HG02981 (cell line): ENCODE results near the gene KIRREL3.

Experiments
- ATAC-seq: cut with Tn5 transposase; IDR thresholded peaks from one replicate; pipeline ENCODE4 v1.9.1; 2021; ENCODE audit warnings: mild to moderate bottlenecking, moderate library complexity; ENCODE audit not compliant: unreplicated experiment

The KIRREL3 gene

DNA sequence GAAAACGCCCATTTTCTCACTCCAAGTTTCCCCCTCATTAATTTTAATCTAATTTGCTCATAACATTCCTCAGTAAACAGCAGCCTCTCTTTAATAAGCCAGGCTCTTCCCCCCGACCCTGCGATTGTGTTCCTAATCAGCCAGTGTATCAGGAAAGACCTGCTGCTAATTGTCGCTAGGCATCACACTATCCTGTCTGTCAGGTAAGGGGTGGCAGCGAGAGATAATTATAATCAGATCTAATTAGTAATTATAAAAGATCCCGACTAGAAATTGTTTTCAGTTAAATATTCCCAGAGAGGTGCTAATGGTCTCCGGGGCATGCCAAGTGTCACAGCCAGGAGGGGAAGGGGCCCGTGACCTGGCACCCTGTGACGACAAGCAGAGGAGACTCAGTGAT lies 502.3 kb downstream of the KIRREL3 start:
- no peak for ATAC-seq

DNA sequence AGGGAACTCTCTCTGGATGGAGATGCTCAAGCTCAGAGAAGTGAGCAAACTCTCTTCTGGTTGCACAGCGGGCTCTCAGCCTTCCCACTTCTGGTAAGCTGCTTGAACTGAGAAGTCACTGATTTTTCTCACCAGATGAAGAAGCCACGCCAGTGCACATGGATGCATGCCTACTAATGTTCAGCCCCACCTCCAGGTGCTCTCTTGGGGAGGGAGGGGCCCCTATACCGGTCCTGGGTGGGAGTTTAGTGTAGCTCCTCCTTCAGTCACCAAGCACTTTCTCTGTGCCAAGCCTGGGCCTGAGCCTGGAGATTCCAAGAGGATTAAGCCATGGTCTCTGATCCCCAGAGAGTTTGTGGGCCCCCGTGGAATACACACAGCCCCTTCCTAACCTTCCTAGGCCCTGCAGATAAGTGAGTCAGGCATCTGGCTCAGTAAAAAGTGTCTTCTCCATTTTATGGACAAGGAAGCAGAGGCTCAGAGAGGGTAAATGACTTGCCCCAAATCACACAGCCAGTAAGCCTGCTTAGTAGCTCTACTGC lies 502.9 kb downstream of the KIRREL3 start:
- no peak for ATAC-seq

DNA sequence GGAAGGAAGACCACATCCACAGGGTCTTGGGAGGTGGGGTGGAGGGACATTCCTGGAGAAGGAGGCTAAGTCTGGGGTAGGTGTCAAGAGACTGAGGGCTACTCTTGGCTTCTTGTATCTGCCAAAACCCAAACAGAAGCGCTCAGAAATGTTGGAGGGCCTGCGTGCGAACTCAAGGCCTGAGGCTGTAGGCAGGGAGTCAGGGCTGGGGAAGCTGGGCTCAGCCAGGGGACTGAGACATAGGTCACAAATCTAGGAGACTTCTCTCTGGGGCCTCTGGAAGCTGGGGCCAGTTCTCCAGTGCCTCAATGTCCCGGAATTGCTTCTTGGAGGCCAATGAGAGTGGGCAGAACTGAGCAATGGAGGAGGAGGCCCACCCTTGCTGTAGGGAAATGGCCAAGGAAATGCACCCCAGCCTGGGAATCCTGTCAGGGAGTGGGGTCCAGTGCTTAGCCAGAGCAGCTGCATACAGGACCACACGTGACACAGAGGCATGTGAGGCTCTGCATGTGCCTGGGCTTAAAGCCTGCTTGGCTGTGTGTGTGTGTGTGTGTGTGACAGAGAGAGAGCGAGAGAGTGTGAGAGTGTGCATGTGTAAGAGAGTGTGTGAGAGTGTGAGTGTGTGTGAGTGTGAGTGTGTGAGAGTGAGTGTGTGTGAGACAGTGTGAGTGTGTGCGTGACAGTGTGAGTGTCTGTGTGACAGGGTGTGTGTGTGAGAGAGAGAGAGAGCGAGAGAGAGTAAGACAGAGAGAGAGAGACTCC lies 503.8 kb downstream of the KIRREL3 start:
- no peak for ATAC-seq

DNA sequence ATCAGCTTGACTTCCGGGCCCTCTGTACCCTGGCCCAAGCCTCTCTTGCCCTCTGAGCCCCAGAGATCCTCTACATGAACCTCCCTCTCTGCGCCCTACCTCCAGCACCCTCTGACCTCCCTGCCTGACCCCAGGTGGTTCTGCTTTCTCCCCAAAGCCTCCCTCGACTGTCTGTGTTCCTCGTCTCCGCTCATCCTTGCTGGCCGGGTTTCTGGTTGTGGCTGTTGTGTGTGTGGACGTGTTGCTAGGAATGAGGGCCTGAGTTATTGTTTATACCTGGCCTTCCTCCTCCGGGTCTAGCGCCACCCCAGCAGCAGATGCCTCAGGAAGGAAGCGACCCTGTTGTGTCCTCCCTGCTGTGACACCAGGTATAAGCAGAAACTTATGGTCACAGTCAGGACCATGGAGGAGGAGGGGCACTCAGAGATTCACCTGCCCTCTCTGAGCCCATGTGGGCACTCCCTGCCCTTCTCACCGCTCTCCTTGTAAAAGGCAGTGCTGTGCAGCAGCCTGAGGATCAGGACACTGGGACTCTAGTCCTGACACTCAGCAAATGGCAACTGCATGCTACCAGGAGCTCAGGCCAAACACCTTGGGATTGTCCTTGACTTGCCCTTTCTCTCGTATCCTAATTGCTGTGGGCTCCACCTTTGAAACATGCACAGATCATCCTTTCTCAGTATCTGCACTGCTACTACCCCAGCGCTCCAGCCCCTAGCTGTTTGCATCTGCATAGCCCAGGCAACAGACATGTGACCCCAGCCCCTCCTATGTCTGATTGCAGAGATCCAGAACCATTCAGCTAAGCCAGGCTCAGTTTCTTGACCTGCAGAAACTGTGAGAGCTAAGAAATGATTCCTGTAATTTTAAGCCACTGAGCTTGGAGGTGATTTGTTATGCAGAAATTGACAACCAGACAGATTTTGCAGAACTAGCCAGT lies 505.0 kb downstream of the KIRREL3 start:
- ATAC-seq: no peak

DNA sequence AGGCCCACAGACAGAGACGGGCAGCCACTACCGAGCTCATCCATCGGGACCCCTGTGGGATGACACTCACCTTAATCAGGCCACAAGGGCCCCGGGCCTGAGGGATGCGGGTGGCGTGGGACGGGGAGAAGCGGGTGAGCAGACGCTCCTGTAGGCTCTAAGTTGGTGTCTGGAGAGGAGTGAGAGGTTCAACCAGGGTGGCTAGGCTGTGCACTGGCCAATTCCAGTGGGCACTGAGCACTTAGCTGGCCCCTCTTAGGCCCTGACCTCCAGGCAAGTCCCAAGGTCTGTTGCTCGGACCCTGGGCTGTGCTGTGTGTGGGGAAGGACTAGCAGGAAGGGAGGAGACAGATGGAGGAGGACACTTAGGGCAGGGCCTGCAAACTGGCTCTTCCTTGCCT lies 505.7 kb downstream of the KIRREL3 start:
- ATAC-seq: no peak

DNA sequence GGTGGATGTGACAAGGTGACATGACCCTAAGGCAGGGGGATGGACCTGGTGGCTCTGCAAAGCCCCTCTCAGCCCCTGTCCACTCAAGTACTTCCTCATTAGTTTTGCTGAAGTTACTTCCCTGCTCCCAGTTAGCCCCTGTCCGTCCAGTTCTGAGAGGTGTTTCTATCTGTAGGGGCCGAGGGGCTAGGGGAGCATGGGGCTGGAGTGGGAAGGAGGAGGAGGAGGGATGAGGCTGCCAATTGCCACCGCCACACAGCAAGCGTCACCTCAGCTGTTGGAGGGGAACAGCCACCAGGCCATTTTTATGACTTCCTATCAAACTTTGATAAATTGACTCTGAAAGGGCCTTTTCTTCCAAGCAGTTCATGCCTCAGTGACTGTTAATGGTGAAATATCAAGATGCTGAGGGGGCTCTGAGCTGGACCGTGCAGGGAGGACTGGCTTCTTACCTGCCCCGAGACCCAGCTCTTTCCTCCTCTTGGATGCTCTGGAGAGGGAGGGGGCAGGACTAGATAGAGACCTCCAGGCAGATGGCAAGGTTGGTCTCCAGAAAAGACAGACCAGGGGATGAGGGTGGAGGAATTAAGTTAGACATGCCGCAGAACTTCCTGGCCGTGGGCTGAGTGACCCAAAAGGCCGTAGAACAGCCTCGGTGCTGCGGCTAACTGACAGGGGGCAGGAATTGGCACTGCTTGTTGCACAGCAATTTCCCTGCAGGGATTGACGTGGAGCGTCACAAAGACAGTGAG lies 508.1 kb downstream of the KIRREL3 start:
- ATAC-seq: no peak

DNA sequence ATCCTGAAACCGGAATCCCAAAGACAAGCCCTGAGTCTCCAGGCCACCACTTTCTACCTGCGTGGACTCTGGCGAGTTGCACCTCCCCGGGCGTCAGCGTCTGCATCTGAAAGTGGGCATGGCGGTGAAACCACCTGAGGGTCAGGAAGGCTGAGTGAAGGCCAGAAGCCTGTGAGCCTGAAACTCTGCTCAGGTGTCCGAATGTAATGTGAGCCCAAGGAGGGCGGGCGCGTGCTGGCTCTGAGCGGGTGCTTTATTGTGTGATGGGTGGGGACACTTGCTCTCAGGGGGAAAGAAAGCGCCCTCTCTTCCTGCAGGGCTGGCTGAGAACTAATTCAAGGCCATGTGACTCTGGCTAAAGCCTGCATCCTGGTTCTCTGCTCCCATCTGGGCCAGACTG lies 509.5 kb downstream of the KIRREL3 start:
- ATAC-seq: no peak

DNA sequence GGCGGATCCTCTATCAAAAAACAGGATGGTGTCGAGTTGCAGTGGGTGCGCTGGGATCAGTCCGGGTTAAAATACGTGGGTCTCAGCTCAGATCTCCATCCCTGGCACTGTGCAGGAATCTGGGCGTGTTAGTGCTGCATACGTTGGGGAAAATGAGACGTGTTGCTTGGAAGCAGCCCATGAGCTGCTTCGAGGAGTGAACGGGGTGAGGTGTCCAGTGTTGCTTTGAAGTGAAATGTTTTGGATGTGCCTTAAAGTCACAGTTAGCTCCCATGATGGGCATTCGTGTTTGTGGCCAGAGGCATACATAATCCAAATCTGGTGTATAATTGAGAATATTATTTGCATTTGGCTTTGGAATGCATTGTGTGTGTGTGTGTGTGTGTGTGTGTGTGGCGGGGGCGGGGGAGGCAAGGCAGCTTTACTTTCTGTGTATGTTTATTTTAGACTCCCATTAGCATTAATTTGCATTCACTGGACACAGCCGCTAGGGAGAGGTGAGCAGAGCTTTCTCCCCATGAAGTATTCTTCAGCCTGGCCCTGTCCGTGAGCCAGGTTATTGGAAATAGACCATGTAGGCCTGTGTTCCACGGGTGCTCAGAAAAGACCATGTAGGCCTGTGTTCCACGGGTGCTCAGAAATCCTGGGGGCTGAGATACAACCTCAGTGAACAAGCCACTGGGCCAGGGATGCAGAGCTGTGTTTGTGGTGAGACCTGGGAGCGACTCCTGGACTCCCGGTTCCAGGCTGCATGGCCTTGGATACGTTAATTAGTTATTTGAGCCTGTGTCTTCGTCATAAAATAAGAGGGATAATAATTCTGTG lies 510.5 kb downstream of the KIRREL3 start:
- ATAC-seq: no peak

DNA sequence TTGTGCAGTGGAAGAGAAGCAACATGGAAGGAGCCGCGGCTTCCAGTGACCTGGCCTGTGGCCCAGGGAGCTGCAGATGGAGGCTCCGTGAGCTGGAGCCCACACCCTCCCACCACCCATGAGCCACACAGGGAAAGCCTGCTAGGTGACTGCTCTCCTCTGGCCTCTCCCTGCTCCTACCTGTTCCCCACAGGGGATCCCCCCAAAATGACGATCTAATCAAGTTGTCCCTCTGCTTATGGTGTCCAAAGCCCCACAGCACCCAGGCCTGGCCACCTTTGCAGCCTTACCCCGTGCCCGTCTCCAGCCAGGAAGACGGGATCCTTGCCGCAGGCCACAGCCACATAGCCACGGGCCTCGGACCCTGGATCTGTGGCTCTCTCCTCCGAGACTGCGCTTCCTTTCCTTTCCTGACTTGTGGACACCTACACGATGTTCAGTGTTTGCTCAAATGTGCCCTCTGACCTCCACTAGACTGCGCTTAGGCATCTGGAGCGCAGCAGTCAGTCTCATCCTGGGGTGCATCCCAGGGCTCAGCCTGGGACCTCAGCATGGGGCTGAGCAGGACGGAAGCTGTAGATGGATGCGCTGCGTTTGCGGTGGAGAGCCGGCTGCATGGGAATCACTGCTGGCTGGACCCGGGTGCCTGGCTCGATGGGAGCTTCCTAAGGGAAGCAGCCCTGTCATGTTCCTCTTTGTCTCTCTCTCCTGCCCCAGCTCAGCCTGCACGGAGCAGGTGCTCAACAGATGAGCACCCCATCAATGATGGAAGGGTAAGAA lies 511.8 kb downstream of the KIRREL3 start:
- ATAC-seq: no peak

DNA sequence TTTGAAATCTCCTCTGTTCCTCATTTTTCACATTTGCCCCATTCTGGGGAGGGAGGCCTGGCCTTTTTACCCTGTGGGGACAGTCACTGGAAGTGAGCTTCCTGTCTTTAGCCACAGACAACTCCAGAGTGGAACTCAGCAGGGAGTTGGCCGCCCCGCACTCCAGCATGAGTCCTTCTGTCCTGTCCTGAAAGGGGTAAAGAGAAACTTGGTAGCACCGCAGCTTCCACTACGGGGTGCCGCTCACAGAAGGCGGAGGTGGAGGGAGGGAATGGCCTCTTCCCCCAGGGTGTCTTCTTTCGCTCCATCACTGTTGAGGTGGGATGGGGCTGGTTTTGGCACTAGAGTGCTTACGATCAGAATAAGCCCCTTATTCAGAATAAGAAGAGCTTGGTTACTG lies 512.9 kb downstream of the KIRREL3 start:
- ATAC-seq: no peak

DNA sequence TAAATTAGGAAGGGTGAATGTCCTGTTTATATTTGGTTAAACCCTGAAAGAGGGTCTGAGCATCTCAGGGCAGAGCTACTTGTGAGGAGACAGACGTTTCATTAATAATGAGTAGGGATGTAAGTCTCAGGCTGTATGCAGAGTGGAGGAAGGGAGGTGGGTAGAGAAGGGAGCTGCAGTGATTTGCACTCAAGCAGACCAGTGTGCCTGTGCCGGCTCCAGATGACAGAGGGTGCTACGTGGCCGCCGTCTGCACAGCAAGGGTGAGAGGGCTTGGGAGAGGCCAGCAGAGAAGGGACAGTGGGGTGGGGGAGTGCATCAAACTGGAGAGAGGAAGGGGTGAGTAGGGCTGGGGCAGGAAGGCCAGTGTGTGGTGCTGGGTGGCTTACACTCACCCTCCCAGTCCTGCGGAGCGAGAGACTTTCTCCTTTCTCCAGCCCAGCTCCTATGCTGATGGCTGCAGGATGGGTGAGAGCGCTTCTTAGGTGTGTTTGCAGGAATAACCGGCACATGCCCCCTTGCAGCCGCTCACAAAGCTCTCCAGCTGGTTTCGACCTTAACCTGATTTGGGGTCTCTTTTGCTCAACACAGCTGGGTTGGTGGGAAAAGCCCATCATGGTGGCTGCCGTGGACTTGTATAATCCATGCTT lies 514.5 kb downstream of the KIRREL3 start:
- no peak for ATAC-seq

DNA sequence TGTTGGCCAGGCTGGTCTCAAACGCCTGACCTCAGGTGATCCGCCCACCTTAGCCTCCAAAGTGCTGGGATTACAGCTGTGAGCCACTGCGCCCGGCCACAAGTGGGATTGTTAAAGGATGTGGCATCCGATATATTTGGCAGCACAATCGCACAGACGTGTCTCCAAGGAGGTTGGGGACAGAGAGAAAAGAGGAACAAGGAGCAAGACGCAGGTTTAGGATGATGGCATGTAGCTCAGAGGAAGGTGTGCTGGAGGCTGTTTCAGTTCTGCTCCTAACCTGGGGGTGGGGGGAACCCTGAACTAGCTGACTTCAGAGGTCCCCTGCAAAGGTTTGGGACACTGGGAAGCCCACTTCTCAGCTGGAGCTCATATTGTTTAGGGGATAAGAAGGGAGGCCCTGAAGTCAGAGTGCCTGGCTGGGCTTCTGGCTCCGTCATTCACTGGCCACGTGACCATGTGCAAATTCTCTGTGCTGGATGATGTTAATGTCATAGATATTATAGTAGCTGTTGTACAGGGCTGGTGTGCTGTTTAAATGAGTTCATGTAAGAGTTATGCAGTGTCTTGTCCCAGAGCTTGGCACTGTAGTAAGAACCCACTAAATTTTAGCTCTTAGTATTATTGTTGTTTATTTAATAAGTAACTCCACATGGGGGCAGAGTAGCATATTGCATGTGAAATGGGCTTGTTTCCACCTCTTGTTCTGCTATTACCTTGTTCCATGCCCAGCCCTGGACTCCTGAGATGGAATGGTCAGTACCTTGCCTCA lies 515.4 kb downstream of the KIRREL3 start:
- peak; percentile 43 for ATAC-seq

DNA sequence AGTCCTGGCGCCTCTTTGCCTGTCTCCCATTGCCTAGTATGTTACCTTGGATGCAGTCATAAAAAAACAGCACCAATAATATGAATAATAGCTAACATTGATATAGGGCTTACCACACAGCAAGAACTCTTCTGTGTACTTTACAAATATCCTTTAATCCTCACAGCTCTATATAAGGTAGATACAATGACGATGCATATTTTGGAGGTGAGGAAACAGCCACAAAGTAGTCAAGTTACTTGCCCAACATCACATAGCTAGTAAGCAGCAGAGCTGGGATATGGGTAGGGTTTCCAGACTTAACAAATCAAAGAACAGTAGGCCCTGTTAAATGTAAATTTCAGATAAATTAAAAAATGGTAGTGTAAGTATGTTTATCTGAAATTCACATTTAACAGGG lies 516.3 kb downstream of the KIRREL3 start:
- ATAC-seq: no peak

DNA sequence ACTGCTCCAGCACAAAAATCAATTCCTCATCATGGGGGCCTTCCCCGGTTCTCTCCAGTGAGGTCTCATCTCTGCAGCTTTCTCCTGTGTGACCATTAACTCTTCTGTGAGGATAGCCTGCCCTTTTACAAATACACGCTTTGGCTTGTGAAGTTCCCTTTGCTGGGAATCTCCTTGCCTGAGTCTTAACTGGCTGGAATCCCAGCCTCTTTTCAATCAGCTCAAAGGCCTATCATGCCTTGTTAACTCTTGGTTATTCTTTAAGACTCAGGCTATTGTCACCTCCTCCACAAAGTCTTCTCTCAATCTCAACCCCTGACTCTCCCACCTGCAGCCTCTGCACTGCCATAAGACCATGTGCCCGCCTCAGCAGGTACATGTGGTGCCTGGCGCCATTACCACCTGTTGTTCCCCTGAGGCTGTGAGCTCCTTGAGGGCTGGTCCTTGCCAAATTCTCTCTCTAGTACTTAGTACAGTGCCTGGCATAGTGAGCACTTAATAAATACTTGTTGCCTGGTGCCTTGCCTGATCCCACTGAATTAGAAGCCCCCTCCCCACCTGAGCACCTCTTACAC lies 516.9 kb downstream of the KIRREL3 start:
- no peak for ATAC-seq

DNA sequence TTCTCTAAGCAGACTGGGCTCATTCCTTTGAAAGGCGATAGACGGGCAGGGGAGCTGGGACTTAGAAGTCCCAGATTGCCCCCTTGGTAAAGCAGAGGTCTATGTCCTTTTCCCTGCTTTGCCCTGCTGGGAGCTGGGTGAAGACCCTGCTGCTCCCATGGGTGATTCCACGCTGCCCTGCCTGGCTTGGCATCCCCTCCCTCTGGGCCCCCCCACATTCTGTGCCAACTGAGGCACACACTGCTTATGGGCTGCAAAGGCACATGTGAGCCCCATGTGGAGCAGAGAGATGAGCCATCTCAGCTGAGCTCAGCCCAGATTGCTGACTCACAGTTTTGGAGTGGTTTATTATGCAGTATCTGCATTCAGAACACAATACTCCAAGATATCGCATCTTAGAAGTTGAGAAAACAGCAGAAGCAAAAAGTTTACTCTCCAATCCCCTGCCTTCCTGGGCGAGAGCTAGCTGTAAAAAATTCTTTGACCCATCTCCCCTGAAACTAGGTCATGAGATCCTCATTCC lies 517.9 kb downstream of the KIRREL3 start:
- ATAC-seq: no peak

DNA sequence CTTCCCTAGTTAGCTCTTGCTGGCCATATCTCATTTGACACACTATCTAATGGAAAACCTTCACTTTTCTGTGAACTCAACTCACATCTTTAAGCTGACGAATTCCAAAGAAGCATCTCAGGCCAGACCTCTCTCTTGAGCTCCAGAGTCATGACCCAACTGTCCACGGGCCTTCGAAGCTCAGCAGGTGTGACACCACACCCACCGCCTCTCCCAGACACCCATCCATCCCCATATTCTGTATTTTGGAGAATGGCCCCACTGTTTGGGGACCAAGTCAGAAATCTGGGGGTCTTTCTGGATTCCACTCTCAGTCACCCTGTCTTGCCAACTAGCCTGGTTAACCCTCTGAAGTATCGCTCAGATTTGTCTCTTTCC lies 519.3 kb downstream of the KIRREL3 start:
- no peak for ATAC-seq

DNA sequence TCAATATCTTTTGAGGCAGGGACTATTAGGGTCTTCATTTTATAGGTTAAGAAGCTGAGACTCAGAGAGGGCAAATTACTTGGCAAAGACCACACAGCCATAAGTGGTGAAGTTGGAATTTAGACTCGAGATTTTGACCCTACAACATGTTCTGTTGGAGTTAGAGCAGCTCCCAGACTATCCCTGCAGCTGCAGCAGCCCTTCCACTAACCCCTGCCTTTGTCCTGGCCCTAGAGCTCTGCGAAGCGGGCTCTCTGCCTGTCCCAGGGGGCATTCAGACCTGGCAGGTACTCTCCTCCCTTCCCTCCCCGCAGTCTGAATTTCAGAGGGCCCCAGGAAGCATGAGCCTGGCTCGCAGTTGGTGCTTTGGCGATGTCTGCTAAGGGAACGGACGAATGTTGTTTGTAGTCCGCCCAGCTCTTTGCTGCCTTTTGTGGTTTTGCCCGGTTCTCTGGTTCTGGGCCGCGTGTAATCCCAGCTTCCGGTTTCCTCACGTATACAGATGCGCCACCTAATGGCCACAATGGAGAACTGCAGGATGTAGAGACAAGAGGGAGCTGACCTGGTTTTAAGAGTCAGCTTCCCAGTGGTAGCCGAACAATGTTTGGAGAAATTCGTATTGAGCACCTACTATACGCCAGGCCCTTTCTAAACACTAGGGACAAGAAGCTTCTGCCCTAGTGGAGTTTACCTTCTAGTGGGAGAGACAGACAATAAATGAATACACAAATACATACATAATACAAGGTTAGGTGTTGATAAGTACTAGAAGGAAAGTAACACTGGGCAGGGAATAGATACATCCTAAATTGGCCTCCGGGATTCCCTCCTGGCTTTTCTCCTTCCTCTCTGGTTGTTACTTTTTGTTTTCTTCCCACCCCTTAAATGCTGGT lies 519.9 kb downstream of the KIRREL3 start:
- ATAC-seq: peak; percentile 68
